K562 (cell line): Measurements from ENCODE around the gene EMC10. TPM values are rescaled to one million over a fixed set of nuclear protein-coding genes. Genes with fewer than 3 reads are reported as not detected.

Source experiments
- BHLHE40 ChIP-seq: IDR thresholded peaks from 2 replicates; pipeline ENCODE4 v1.6.1; 2011; ENCODE audit warnings: low read length, improper control_type of control experiment
- DMBX1 ChIP-seq: fragments of 250-450 bp; sonication (Bioruptor Pico); IDR thresholded peaks from 2 replicates; pipeline ENCODE4 v1.8.0; 2022; ENCODE audit warnings: inconsistent platforms, mild to moderate bottlenecking, moderate library complexity, borderline replicate concordance
- HDAC1 ChIP-seq, 2 experiments: fragments of 450-650 bp; IDR thresholded peaks; 2 replicates each; pipeline ENCODE4 v1.6.1; 2016 to 2017; ENCODE audit warnings: inconsistent platforms in 1 of 2, mild to moderate bottlenecking in 1 of 2, moderate library complexity in 1 of 2
- ILK ChIP-seq: fragments of 450-650 bp; IDR thresholded peaks from 2 replicates; pipeline ENCODE4 v1.6.1; 2016; ENCODE audit warnings: missing genetic modification characterization, low read depth, mild to moderate bottlenecking, missing compliant biosample characterization, moderate library complexity, borderline replicate concordance
- IRF9 ChIP-seq: fragments of 450-650 bp; IDR thresholded peaks from 2 replicates; pipeline ENCODE4 v1.6.1; 2016; ENCODE audit warnings: missing biosample characterization, missing genetic modification characterization
- KLF13 ChIP-seq: fragments of 450-650 bp; IDR thresholded peaks from 2 replicates; pipeline ENCODE4 v1.6.1; 2016; ENCODE audit warnings: missing genetic modification characterization, low read depth, mild to moderate bottlenecking, missing compliant biosample characterization, moderate library complexity, borderline replicate concordance
- STAT5B ChIP-seq: fragments of 250-450 bp; sonication (Bioruptor Pico); IDR thresholded peaks from 2 replicates; pipeline ENCODE4 v1.8.0; 2021; ENCODE audit warnings: mild to moderate bottlenecking, inconsistent platforms
- TBL1XR1 ChIP-seq, 2 experiments: IDR thresholded peaks; 2 replicates each; pipeline ENCODE4 v1.6.1; 2012; ENCODE audit warnings: improper control_type of control experiment in 2 of 2, low read length in 2 of 2, mild to moderate bottlenecking in 1 of 2
- TCF15 ChIP-seq: fragments of 250-450 bp; sonication (Bioruptor Pico); IDR thresholded peaks from 2 replicates; pipeline ENCODE4 v1.8.0; 2022; ENCODE audit warnings: moderate library complexity, mild to moderate bottlenecking, inconsistent platforms
- polyA plus RNA-seq, 8 experiments: library from polyadenylated mRNA; depleted of rRNA in 4 of 8; stranded (reverse) in 5 of 8; unstranded in 3 of 8; fragments of >200 nt; fragmentation: Nextera tagmentation in 2 of 8; fragmentation: Illumina TruSeq in 1 of 8; extraction: Ambion mirVana in 2 of 8; extraction: Trizol in 1 of 8; gene quantifications; 2 replicates each; pipeline versions ENCODE4 v1.2.1 to v1.2.3, GENCODE V29; 2011 to 2014; ENCODE audit warnings: inconsistent platforms in 1 of 8, missing spikeins in 1 of 8
- total RNA-seq, 7 experiments: library from RNA; depleted of rRNA in 6 of 7; stranded (reverse); fragments of >200 nt in 6 of 7; fragmentation: Illumina TruSeq in 2 of 7; extraction: Trizol in 2 of 7; gene quantifications; 2 replicates each; pipeline versions ENCODE4 v1.2.1 to v1.2.3, GENCODE V29; 2011 to 2021; ENCODE audit warnings: low replicate concordance in 1 of 7
- TF ChIP-seq, protein P1 (sequence below), 2 experiments: fragments of 450-650 bp; formaldehyde crosslinking in 1 of 2; IDR thresholded peaks; 2 replicates each; pipeline versions ENCODE4 v1.4.0 to v1.6.1; 2014 to 2020; ENCODE audit warnings: mild to moderate bottlenecking in 2 of 2, borderline replicate concordance in 1 of 2, low read depth in 1 of 2
- TF ChIP-seq, protein P2 (sequence below): sonication (generic); IDR thresholded peaks from 2 replicates; pipeline ENCODE4 v1.6.1; 2016
- TF ChIP-seq, protein P3 (sequence below), 2 experiments: IDR thresholded peaks; 2 replicates each; pipeline ENCODE4 v1.6.1; 2011; ENCODE audit warnings: borderline replicate concordance in 1 of 2, control low read depth in 1 of 2, low read depth in 1 of 2, low read length in 1 of 2, mild to moderate bottlenecking in 1 of 2, mixed read lengths in 1 of 2, moderate library complexity in 1 of 2; ENCODE audit not compliant: insufficient read depth in 1 of 2, insufficient read length in 1 of 2, poor library complexity in 1 of 2, severe bottlenecking in 1 of 2; ENCODE audit errors: extremely low read depth in 1 of 2

The EMC10 gene
- total and polyA plus RNA-seq, 9 of the 15 experiments (the other 6 are each of a cell fraction or from before 2014, with no cell fraction given), result 1.4 to 46.0 (median 13.1) TPM

GRCh38 chr19:50537769-50538230 is 61.5 kb downstream of the EMC10 start (continued):
- TF ChIP-seq, protein P1, sequence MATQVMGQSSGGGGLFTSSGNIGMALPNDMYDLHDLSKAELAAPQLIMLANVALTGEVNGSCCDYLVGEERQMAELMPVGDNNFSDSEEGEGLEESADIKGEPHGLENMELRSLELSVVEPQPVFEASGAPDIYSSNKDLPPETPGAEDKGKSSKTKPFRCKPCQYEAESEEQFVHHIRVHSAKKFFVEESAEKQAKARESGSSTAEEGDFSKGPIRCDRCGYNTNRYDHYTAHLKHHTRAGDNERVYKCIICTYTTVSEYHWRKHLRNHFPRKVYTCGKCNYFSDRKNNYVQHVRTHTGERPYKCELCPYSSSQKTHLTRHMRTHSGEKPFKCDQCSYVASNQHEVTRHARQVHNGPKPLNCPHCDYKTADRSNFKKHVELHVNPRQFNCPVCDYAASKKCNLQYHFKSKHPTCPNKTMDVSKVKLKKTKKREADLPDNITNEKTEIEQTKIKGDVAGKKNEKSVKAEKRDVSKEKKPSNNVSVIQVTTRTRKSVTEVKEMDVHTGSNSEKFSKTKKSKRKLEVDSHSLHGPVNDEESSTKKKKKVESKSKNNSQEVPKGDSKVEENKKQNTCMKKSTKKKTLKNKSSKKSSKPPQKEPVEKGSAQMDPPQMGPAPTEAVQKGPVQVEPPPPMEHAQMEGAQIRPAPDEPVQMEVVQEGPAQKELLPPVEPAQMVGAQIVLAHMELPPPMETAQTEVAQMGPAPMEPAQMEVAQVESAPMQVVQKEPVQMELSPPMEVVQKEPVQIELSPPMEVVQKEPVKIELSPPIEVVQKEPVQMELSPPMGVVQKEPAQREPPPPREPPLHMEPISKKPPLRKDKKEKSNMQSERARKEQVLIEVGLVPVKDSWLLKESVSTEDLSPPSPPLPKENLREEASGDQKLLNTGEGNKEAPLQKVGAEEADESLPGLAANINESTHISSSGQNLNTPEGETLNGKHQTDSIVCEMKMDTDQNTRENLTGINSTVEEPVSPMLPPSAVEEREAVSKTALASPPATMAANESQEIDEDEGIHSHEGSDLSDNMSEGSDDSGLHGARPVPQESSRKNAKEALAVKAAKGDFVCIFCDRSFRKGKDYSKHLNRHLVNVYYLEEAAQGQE (IDR thresholded peaks at IDR 0.05; ENCODE audit: borderline replicate concordance), result peak; percentile 91
- TF ChIP-seq, protein P1 (CRISPR knock-in tag; IDR thresholded peaks at IDR 0.05; ENCODE audit: low read depth), result no peak
- TF ChIP-seq TCF15 (no peak), HDAC1 (IDR thresholded peaks at IDR 0.05) (peak; percentile 36 to 43; a peak in 2 of 4 replicates), DMBX1 (CRISPR knock-in tag) (peak; percentile 77; the same call in 1 of the 2 replicates), IRF9 (tag) (peak; percentile 62), BHLHE40 (no peak), ILK (no peak), TBL1XR1 (IDR thresholded peaks at IDR 0.05; ENCODE audit: low read length in 2 of 2) (0 out of 4 replicates have a peak, but pooled peaks of 1 of the 2 experiments have one; percentile 10), KLF13 (tag) (peak; percentile 55), STAT5B (CRISPR knock-in tag) (no peak)
- TF ChIP-seq, protein P2, sequence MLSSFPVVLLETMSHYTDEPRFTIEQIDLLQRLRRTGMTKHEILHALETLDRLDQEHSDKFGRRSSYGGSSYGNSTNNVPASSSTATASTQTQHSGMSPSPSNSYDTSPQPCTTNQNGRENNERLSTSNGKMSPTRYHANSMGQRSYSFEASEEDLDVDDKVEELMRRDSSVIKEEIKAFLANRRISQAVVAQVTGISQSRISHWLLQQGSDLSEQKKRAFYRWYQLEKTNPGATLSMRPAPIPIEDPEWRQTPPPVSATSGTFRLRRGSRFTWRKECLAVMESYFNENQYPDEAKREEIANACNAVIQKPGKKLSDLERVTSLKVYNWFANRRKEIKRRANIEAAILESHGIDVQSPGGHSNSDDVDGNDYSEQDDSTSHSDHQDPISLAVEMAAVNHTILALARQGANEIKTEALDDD, result 0 out of 2 replicates have a peak, but pooled peaks have one; percentile 18
- TF ChIP-seq, protein P3, sequence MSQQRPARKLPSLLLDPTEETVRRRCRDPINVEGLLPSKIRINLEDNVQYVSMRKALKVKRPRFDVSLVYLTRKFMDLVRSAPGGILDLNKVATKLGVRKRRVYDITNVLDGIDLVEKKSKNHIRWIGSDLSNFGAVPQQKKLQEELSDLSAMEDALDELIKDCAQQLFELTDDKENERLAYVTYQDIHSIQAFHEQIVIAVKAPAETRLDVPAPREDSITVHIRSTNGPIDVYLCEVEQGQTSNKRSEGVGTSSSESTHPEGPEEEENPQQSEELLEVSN (IDR thresholded peaks at IDR 0.05; ENCODE audit: borderline replicate concordance in 1 of 2, extremely low read depth in 1 of 2, insufficient read depth in 1 of 2, insufficient read length in 1 of 2, low read depth in 1 of 2, low read length in 1 of 2, poor library complexity in 1 of 2, severe bottlenecking in 1 of 2), result peak in 1 of 2 experiments; percentile 16
